ENCODE data around the gene RAB31.

- TF ChIP-seq, protein P1, sequence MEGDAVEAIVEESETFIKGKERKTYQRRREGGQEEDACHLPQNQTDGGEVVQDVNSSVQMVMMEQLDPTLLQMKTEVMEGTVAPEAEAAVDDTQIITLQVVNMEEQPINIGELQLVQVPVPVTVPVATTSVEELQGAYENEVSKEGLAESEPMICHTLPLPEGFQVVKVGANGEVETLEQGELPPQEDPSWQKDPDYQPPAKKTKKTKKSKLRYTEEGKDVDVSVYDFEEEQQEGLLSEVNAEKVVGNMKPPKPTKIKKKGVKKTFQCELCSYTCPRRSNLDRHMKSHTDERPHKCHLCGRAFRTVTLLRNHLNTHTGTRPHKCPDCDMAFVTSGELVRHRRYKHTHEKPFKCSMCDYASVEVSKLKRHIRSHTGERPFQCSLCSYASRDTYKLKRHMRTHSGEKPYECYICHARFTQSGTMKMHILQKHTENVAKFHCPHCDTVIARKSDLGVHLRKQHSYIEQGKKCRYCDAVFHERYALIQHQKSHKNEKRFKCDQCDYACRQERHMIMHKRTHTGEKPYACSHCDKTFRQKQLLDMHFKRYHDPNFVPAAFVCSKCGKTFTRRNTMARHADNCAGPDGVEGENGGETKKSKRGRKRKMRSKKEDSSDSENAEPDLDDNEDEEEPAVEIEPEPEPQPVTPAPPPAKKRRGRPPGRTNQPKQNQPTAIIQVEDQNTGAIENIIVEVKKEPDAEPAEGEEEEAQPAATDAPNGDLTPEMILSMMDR (IDR thresholded peaks at IDR 0.05): no peak
- TF ChIP-seq SIN3A (IDR thresholded peaks at IDR 0.05; ENCODE audit: borderline replicate concordance, insufficient read depth, low read depth, low read length): no peak
Measured at GRCh38 chr18:9885170-9886004, 177.3 kb downstream of the RAB31 start, which contains the start of gene TXNDC2.
